ENCODE measurements around the gene UCKL1.
"Not testable (repeated sequence)": the region's sequence is repeated elsewhere in the genome, so short reads cannot be mapped to it uniquely, and the experiment has no call there.

Gene UCKL1

DNA sequence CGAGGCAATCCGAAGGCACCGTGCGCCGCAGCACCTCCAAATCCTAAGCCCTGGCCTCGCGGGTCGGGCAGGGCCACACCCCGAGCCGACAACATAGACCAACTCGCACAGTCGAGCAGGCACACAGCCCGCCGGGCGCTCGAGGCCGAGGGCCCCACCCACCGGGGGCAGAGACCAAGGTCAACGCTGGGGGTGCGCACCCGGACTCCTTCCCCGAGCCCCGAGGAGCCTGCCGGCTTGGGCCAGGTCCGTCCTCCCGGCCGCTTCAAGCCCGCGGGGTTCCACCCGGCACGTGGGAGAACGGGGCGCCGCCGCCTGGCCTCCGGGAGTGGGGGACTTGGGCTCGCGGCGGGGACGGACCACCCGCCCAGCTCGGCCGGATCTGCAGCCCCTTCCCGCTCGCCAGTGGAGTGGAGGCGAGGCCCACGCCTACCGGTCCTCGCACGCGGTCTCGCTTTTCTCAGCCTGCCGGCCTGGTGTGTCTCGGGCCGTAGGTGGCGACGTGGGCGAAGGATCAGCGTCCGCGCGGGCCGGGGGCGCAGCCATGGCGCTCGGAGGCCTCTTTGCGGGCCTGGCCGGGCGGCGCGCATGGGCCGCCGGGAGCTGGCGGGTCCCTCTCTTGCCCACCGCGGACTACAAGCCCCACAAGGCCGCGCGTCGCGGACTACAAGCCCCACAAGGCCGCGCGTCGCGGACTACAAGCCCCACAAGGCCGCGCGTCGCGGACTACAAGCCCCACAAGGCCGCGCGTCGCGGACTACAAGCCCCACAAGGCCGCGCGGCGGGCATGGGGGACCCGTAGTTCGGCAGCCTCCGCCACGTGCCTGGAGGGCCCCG lies at the start of gene UCKL1:
Gene UCKL1, minus strand, starts transcription at position 590 of the 837 bp plus-strand sequence. Its CDS starts 44 bp downstream, at position 546.
- DNase-seq: peak; percentile 91

DNA sequence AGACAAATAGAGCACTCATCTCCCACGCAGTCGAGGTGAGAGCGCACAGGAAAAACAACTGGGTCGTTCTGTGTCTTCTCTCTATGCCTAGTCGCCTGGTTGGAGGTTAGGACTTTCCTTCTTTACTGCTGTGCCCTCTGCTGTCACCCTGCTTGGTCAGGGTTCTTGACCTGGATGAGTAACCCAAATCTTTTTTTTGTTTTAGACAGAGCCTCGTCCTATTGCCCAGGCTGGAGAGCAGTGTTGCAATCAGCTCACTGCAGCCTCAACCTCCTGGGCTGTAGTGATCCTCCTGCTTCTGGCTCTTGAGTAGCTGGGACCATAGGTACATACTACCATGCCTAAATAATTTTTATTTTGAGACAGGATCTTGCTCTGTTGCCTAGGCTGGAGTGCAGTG lies 49.2 kb upstream of the UCKL1 start:
- DNase-seq: no peak

DNA sequence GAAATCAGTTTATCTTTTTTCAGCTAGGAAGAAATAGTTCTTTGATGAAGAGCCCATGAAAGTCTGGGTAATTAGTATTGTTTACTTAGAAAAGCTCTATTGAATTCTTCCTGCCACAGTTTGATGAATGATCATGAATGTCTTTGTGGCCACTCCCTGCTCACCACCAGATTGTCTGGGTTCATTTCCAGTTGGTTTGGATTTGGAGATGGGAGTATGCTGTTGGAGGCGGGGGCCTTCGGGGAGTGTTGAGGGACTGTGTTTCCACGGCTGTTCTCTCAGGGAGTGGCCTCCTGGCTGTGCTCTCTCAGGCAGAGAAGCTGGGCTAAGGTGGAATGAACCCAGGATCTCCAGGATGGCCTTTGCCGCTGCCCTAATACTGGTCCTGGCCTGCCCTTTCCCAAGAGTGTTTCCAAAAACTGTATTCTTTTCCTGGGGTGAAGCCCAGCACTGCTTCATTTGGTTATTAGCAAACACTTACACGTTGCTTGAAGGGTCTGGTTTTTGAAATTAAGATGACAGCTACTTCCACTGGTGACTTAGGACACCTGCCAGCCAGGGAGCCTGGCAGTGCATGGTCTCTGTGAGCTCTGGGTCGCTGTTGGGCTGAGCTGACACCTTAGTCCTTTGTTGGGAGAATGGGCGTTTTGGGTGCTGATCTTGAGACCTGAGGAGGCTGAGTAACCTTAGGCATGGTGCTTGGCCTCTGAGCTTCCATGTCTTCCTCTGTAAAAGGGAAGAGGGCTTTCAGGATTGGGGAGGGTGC lies 47.9 kb upstream of the UCKL1 start:
- no peak for DNase-seq

DNA sequence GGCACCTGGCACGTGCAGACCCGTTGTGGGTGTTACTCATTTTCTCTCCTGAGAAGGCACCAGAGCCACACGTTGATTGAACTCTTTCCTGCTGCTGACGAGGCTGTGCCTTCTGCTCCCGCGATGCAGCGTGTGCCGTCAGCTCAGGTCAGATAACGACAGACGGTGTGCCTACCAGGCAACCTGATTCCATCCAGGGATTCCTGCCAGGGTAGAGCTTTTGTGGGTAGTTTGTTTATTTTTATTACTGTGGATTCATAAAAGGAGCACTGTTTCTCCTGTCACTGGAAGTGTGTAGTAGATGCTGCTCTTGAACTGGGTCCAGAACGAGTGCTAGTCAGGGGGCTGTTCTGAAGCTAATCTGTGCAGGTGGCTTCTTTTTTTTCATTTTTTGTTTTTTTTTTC lies 45.4 kb upstream of the UCKL1 start:
- no peak for DNase-seq

- DNase-seq: no peak
These were observed 44.7 kb upstream of the UCKL1 start for GRCh38 chr20:64000906-64001305.

DNA sequence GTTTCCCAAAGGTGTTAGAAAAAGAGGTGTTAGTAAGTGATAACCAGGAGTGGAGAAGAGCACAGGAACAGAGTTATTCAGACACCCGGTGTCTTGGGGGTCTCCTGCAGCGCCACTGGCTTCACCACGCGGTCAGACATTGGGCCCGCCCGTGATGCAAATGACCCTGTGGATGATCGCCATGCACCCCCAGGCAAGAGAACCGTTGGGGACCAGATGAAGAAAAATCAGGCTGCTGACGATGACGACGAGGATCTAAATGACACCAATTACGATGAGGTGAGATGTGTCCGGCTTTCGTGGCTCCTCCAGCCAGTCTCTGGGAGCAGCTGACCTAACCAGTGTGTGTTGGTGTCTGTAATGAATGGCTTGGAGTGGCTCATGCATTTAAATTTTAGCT lies 26.7 kb upstream of the UCKL1 start:
- no peak for DNase-seq

- DNase-seq: peak; percentile 95
These were observed 24.9 kb upstream of the UCKL1 start, which contains the start of gene PRPF6 for GRCh38 chr20:63980806-63981728. Gene PRPF6 (plus strand): TSS chr20:63981132. CDS start chr20:63981246, 114 bp downstream.

DNA sequence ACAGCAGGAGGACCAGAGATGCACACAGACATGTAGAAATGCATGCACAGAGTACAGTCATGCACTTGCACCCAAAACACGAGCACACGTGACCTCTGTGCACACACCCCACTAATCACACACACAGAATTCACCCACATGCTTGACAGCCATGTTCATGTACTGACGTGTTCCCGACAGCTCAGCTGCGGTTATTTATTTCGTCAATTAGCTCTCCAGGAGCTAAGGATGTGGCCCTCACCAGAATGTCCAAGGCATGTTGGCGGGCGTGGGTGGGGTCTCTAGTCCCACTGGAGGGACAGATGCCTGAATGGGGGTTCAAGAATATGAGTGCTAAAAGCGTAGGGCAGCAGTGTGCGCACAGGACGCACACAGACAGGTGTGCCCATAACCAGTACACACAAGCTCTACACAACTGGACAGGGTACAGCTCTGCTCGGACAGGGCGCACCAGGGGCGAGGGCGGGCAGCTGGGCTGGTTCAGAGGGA lies 24.1 kb upstream of the UCKL1 start:
- peak; percentile 42 for DNase-seq

- peak; percentile 66 for DNase-seq
These were observed 23.5 kb upstream of the UCKL1 start, which contains the start of gene SAMD10 for GRCh38 chr20:63979557-63980316. Gene SAMD10 (minus strand): TSS chr20:63979642. CDS start chr20:63979467, 175 bp downstream.

GRCh38 chr20:63979229-63979556 lies 23.0 kb upstream of the UCKL1 start:
- no peak for DNase-seq

DNA sequence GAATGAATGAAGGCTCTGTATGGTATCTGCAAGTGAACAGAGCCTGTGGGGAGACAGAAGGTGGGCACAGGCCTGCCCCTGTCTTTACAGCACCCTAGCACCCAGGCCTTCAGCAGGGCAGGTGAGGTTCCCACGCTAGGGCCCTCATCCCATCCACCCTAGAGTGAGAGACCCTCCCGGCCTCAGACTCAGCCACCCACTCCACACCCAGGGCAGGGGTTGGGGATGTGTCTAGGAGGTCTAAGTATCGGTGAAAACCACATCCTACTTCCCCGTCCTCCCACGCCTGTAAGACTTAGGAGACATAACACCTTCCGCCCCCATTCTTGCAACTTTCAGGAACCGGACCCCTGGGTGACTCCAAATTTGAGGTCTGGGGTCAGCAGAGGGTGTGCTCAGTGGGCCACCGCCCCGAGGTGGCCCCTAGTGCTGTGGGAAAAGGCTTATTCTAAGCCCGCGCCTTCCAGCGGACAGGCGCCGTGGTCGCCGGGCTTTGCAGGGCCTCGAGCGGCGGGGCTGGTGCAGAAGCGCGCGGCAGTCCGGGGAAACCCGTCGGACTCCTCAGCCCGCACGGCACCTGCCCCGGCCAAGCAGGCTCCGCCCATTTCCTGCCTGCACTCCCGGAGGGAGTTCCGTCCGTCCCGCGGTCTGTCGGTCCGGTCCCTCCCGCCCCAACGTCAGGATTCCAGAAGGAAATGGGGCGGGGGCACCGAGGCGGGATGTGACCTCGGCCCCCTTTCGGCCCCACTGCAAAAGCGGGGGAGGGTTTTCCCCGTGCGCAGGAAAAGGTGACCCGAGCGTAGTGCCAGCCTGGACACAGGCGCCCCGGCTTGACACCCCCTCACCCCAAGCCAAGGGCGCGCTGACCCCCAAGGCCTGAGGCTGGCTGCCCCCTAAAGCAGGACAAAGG lies 22.4 kb upstream of the UCKL1 start:
- peak; percentile 62 for DNase-seq

GRCh38 chr20:63977739-63978276 lies 21.6 kb upstream of the UCKL1 start:
- DNase-seq: peak; percentile 50

GRCh38 chr20:63976980-63977738 lies 20.9 kb upstream of the UCKL1 start:
- DNase-seq: no peak

DNA sequence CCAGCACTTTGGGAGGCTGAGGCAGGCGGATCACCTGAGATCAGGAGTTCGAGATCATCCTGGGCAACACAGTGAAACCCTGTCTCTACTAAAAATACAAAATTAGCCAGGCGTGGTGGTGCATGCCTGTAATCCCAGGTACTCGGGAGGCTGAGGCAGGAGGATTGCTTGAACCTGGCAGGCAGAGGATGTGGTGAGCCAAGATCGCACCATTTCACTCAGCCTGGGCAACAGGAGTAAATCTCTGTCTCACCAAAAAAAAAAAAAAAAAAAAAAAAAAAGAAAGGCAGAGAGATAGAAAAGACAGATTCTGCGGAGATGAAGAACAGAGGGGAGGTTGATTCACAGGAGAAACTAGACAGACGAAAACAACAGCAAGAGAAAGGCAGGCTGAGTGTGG lies 20.3 kb upstream of the UCKL1 start:
- not testable (repeated sequence) for DNase-seq

DNA sequence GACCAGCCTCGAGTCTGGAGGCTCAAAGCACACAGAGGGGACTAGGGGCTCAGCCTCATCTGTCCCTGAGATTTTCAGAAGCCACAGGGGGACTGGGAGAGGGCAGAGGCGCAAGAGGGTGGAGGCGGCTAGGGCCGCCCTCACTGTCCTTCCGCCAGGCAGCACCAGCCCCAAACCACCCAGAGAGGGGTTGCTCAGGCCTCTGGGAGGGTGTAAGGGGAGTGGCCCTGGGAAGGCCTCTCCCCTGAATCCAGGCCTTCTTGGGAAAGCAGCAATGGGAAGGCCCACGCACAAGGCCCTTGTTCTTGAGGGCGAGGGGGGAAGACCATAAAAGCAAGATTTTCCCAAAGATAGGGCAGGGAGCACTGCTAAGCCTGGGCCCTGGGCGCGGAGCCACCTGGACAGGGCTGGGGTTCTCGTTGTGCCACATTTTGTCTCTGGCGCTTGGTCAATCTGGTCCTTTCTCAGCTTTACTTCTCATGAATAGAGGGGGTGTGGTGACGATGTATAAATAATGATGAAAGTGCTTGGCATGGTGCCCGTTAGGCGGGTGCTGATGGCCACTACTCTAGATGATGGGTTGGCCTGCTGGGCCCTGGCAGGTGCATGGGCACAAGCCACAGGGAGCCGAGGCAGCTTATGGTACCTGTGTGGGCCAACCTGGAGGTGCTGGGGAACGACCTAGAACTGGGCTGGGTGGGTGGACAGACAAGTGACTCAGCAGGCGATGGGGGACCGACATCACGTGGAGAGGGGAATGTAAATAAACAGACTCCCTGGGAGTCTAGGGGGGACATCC lies 18.4 kb upstream of the UCKL1 start:
- DNase-seq: no peak

- peak; percentile 80 for DNase-seq
These were observed 17.6 kb upstream of the UCKL1 start for GRCh38 chr20:63973636-63974401.

- DNase-seq: no peak
These were observed 16.9 kb upstream of the UCKL1 start for GRCh38 chr20:63973160-63973479.

All from CD4-positive, alpha-beta T cell treated with Interleukin-12 subunit alpha and Interleukin-12 subunit beta, for 1 hour (primary cell).